Body of pancreas (tissue), 4 donors: ENCODE results near the gene ATRIP.

Experiments used
- CTCF ChIP-seq, 7 experiments: fragments of 450-650 bp in 4 of 7; fragments of 200-600 bp in 3 of 7; sonication (generic) in 3 of 7; IDR thresholded peaks; one replicate each; pipeline ENCODE4 v1.5.1; 2016 to 2019; ENCODE audit warnings: antibody characterized with exemption in 7 of 7
- POLR2A ChIP-seq, 3 donors: fragments of 450-650 bp; IDR thresholded peaks; one replicate each; pipeline ENCODE4 v1.6.1; 2016; ENCODE audit warnings: antibody characterized with exemption in 3 of 3, mild to moderate bottlenecking in 2 of 3

GRCh38 chr3:48467110-48467454, 20.5 kb downstream of the ATRIP start:
- no peak for TF ChIP-seq CTCF (IDR thresholded peaks at IDR 0.05)
- no peak for TF ChIP-seq POLR2A (IDR thresholded peaks at IDR 0.05)
